OCI-LY1 (cell line): ENCODE data around the gene LIN7B.
A peak's percentile ranks its signal among the peaks of the same experiment; 100 is the strongest.

Source experiments
- CTCF ChIP-seq: fragments of 200-600 bp; sonication (generic), shearing (Covaris generic); IDR thresholded peaks from 2 replicates; pipeline ENCODE4 v1.5.1; 2017; ENCODE audit warnings: mild to moderate bottlenecking, antibody characterized with exemption, low read length, moderate library complexity, mixed read lengths
- EZH2 ChIP-seq: fragments of 200-600 bp; sonication (generic), shearing (Covaris generic); IDR thresholded peaks from 2 replicates; pipeline ENCODE4 v1.8.0; 2017; ENCODE audit warnings: borderline replicate concordance, mixed run types, mild to moderate bottlenecking, antibody characterized with exemption, low read length, moderate library complexity, mixed read lengths

DNA sequence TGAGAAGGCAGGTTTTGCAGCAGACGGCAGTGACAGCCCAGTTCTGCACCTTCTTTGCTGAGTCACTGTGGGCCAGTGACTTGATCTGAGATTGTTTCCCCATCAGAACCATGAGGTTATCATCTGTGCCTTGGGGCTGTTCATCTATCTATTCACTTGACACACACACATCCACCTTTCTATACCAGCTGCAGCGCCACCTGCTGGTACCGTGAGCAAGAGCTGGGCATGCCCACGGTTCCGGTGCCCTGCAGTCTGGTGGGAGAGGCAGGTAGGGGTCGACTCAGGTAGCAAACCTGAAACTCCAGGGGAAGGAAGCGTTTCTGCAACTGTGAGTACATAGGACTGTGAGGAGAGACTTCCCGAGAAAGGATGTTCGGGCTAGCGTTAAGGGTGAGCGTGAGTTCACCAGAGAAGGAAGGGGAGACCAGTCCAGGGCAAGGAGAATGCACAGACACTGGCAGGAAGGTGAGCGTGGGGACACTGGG, 7.5 kb upstream of the LIN7B start:
- TF ChIP-seq CTCF (peak; percentile 95), EZH2 (no peak)
